Psoas muscle (tissue), 8 donors: ENCODE results near the gene TRAF3IP1. TPM values are rescaled to one million over a fixed set of nuclear protein-coding genes. Genes with fewer than 3 reads are reported as not detected.
"Not testable (repeated sequence)": the region's sequence is repeated elsewhere in the genome, so short reads cannot be mapped to it uniquely, and the experiment has no call there.

Experiments used
- ATAC-seq, 4 donors: fragments of 200-7000 bp; cut with Tn5 transposase; one replicate each; pipeline ENCODE4 v1.9.1; 2020; ENCODE audit warnings: moderate library complexity in 3 of 4, mild to moderate bottlenecking in 2 of 4
- DNase-seq, 2 donors: peaks; one replicate each; pipeline ENCODE4 v3.0.0-alpha.2; 2020
- H3K27ac ChIP-seq: fragments of 200-600 bp; one replicate; pipeline ENCODE4 v1.8.0; 2022
- H3K27me3 ChIP-seq, 3 donors: fragments of 200-600 bp in 1 of 3; one replicate each; pipeline versions ENCODE4 v1.6.1 to v1.8.0; 2013 to 2022; ENCODE audit warnings: low read length in 2 of 3, mild to moderate bottlenecking in 2 of 3, moderate library complexity in 1 of 3; ENCODE audit not compliant: insufficient read depth in 3 of 3
- H3K36me3 ChIP-seq, 2 donors: fragments of 200-600 bp in 1 of 2; one replicate each; pipeline versions ENCODE4 v1.6.1 to v1.8.0; 2013 to 2022; ENCODE audit warnings: low read depth in 1 of 2, mild to moderate bottlenecking in 1 of 2, moderate library complexity in 1 of 2; ENCODE audit not compliant: insufficient read depth in 1 of 2
- H3K4me1 ChIP-seq: fragments of 200-600 bp; one replicate; pipeline ENCODE4 v1.8.0; 2022
- H3K4me3 ChIP-seq: fragments of 200-600 bp; one replicate; pipeline ENCODE4 v1.8.0; 2022; ENCODE audit warnings: mild to moderate bottlenecking
- H3K9me3 ChIP-seq: fragments of 200-600 bp; one replicate; pipeline ENCODE4 v1.8.0; 2022
- WGBS, 3 donors: extraction: QIAGEN DNeasy Blood & Tissue Kit; methylation state at CpG; one replicate each; pipeline versions ENCODE4 v1.1.6 to v1.1.7; 2013; 5-methylcytosine and 5-hydroxymethylcytosine counted together
- intact Hi-C, 2 donors: fragments of 100-400 bp; cut with DNase I; formaldehyde crosslinking; loops; one replicate each; pipeline versions ENCODE4 v1.11.0 to v1.14.2; 2022
- polyA plus RNA-seq, 3 donors: library from polyadenylated mRNA; stranded (reverse); fragments of 200-250 nt; gene quantifications; one replicate each; pipeline ENCODE4 v1.2.3, GENCODE V29; 2013
- total RNA-seq, 4 donors: library from RNA; stranded (reverse); fragmentation: NEBNext Ultra II Directional in 2 of 4; extraction: Animal tissue kit (Norgen Biotek cat#: 25700) in 2 of 4; gene quantifications; one replicate each; pipeline versions ENCODE4 v1.2.1 to v1.2.4, GENCODE V29; 2021 to 2023
- TF ChIP-seq, protein P1 (sequence below): fragments of 200-600 bp; IDR thresholded peaks from one replicate; pipeline ENCODE4 v1.8.0; 2022; ENCODE audit warnings: antibody characterized with exemption
- donor health status: healthy with polysubstance abuse.
- donor health status: DM: no; HTN: no; CAD: no; lungs with moderate emphysema.
- donor health status: Bipolar disorder and iron deficiency.
- donor health status: healthy.
- donor health status: DM: yes; HTN: yes; CAD: no.
- donor health status: DM: no; HTN: no; CAD: no.
- donor health status: DM: no; HTN: no; CAD: no.
- donor health status: DM: yes; HTN: yes; CAD: no.

Gene TRAF3IP1
- total and polyA plus RNA-seq, 7 donors: 2.9 to 30.9 (median 16.3) TPM

DNA sequence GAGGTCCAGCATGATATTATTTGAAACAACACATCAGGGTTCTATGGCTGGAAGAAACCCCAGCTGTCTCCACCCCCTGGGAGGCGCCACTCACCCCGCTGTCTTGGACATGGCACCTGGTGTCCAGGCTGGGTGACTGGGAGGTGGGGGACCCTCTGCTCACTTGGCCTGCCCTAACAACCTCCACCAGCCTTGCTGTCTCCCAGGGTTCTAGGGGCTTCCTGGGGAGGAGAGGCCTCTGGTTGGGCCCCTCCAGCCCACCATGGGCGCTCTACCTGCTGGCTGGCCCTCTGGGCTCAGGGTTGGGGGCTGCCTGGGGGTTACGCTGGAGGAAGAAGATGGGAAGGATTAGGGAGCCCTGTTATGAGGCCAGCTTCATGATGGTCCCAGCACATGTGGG, 48.2 kb upstream of the TRAF3IP1 start:
- H3K36me3 ChIP-seq: peaks cover 7 to 96% of the 10 kb centered on the region in 2 donors

DNA sequence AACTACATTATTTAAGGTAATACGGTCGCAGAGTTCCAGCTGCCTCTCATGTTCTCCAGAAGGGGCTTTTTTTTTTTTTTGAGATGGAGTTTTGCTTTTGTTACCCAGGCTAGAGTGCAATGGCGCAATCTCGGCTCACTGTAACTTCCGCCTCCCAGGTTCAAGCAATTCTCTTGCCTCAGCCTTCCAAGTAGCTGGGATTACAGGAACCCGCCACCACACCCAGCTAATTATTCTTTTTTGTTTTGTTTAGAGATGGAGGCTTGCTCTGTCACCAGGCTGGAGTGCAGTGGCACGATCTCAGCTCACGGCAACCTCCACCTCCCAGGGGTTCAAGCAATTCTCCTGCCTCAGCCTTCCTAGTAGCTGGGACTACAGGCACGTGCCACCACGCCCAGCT, 46.9 kb upstream of the TRAF3IP1 start:
- H3K4me1 ChIP-seq, ATAC-seq, intact Hi-C loops, H3K27ac ChIP-seq, H3K27me3 ChIP-seq, H3K9me3 ChIP-seq, H3K4me3 ChIP-seq: not testable (repeated sequence)
- peak; percentile 7 to 13 for DNase-seq
- WGBS, 3 donors: 90 to 95% (median 91%) methylated on average over 10 of the region's 10 CpGs
- peaks cover 7 to 88% of the 10 kb centered on the region in 2 donors for H3K36me3 ChIP-seq

More for the DNA sequence above, 48.2 kb upstream of the TRAF3IP1 start:
- H3K27ac ChIP-seq: no peak overlapping the region
- no peaks in the 10 kb centered on the region for H3K9me3 ChIP-seq
- peaks cover 7% of the 10 kb centered on the region for H3K4me1 ChIP-seq
- intact Hi-C loops: no loop called here
- no peaks in the 10 kb centered on the region for H3K27me3 ChIP-seq
- TF ChIP-seq, protein P1, sequence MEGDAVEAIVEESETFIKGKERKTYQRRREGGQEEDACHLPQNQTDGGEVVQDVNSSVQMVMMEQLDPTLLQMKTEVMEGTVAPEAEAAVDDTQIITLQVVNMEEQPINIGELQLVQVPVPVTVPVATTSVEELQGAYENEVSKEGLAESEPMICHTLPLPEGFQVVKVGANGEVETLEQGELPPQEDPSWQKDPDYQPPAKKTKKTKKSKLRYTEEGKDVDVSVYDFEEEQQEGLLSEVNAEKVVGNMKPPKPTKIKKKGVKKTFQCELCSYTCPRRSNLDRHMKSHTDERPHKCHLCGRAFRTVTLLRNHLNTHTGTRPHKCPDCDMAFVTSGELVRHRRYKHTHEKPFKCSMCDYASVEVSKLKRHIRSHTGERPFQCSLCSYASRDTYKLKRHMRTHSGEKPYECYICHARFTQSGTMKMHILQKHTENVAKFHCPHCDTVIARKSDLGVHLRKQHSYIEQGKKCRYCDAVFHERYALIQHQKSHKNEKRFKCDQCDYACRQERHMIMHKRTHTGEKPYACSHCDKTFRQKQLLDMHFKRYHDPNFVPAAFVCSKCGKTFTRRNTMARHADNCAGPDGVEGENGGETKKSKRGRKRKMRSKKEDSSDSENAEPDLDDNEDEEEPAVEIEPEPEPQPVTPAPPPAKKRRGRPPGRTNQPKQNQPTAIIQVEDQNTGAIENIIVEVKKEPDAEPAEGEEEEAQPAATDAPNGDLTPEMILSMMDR: no peak
- H3K4me3 ChIP-seq: no peak overlapping the region
- peak in 3 of 4 donors; percentile 13 to 43 (median 28) for ATAC-seq
- peak in 1 of 2 donors; percentile 35 for DNase-seq
- 77 to 92% (median 86%) methylated on average over 4 of the region's 4 CpGs for WGBS, 3 donors

DNA sequence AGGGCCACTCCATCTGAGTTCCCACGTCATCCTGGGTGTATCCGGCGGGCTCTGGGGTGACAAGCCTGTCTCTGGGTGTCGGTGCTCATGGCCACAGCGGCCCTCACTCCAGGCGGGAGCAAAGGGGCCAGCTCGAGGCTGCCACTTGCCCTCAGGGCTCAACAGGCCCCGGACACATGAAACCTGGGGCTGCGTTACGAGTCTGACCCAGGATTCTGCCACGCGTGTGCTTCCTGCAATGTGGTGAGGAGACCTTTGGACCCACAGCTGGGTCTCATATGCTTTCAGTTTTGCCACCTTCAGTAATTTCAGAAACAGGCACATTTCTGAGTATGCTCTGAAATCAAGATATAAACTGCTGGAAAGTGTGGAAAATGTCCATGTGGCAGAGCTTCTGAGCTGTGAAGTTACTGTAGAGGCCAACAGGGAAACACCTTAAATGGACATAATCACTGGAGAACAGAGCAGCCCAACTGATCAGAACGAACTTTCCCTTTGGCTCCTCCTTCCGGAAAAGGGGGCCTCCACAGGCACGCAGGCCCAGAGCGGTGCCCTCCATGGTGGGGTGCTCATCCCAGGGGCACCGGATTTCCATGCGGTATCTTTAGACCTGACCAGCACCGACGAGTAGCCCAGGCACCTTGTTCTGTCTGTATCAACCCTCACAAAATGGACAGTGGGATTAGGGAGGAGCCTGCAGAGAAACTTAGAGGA, 46.0 kb upstream of the TRAF3IP1 start:
- ATAC-seq (no peak), DNase-seq (peak; percentile 8 to 40)
- H3K27ac ChIP-seq: no peak overlapping the region
- no peaks in the 10 kb centered on the region for H3K27me3 ChIP-seq
- intact Hi-C loops: no loop called here
- peaks cover 17% of the 10 kb centered on the region for H3K4me1 ChIP-seq
- H3K36me3 ChIP-seq: peaks cover 4 to 81% of the 10 kb centered on the region in 2 donors
- WGBS, 3 donors: 90 to 91% (median 90%) methylated on average over 20 of the region's 20 CpGs
- H3K9me3 ChIP-seq: no peaks in the 10 kb centered on the region
- TF ChIP-seq, protein P1: no peak
- H3K4me3 ChIP-seq: no peak overlapping the region

DNA sequence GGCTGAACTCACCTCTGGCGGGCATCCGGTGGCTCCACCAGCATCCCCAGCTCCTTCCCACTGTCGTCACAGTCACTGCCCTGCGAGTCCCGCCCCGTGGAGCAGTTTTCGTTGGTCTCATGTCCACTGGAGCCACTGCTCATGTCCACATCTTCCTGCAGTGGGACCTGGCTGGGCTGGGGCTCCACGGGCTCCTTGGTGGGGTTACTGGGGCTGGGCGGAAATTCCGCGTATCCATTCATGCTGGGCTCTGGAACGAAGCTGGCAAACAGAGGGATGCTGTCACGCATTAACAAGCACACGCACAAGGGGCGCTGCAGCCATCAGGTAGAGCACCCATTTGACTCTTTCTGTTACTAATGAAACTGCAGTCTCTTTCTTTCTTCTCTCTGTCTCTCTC, 42.6 kb upstream of the TRAF3IP1 start:
- 86 to 88% (median 87%) methylated on average over 15 of the region's 15 CpGs for WGBS, 3 donors
- H3K27ac ChIP-seq: no peak overlapping the region

DNA sequence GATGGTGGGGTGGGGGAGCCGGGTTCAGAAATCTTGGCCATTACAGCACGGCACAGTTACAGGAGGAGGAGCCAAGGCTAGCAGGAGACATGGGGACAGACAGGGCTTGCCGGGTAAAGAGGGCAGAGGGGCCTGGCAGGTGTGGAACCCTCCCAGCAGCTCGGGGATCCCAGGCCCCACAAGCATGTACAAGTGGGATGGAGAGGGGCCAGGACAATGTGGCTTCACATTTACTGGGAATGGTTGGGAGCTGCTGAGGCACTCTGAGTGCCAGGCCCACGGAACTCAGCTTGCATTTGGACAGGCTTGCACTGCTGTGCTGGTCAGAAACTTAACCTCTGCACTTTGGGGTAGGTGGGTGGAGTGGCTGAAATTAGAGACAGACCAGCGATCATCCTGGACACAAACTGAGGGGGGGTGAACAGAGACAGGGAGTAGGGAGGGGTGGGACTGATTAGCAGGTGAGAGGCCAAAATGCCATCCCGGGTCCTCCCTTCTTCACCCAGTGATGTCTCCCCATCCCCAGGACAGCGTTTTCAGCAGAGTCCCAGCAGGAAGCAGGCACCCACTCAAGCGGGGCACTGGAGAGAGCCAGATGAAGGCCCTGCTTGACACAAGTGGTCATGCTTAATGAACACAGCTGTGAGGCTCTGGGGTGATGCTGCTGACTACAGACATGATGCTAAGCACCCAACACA, 41.5 kb upstream of the TRAF3IP1 start:
- peaks cover 4 to 39% of the 10 kb centered on the region in 2 donors for H3K36me3 ChIP-seq
- H3K4me1 ChIP-seq: peaks cover 41% of the 10 kb centered on the region
- intact Hi-C loops: no loop called here
- TF ChIP-seq, protein P1: no peak
- no peaks in the 10 kb centered on the region for H3K9me3 ChIP-seq
- ATAC-seq: peak in 3 of 4 donors; percentile 13 to 27 (median 21)
- no peak overlapping the region for H3K4me3 ChIP-seq
- no peaks in the 10 kb centered on the region for H3K27me3 ChIP-seq
- 31 to 50% (median 35%) methylated on average over 8 to 9 of the region's 9 CpGs for WGBS, 3 donors
- DNase-seq: peak in 1 of 2 donors; percentile 36
- H3K27ac ChIP-seq: no peak overlapping the region

More for the DNA sequence above, 42.6 kb upstream of the TRAF3IP1 start:
- Histone ChIP-seq H3K4me1 (peaks cover 30% of the 10 kb centered on the region), H3K4me3 (no peak overlapping the region), H3K9me3 (no peaks in the 10 kb centered on the region), H3K27me3 (no peaks in the 10 kb centered on the region), H3K36me3 (peaks cover 4 to 50% of the 10 kb centered on the region in 2 donors)
- ATAC-seq (no peak), DNase-seq (peak in 1 of 2 donors; percentile 46)
- intact Hi-C loops: no loop called here
- TF ChIP-seq, protein P1: no peak
